Liver (tissue), 9 donors: ENCODE data around the gene DHRS2. TPM values are rescaled to one million over a fixed set of nuclear protein-coding genes. Genes with fewer than 3 reads are reported as not detected.

ENCODE experiments used
- DNase-seq: peaks from one replicate; pipeline ENCODE4 v3.0.0-alpha.2; 2017; ENCODE audit warnings: low spot score
- H3K27ac ChIP-seq, 2 donors: one replicate each; pipeline ENCODE4 v1.7.0; 2013; ENCODE audit warnings: inconsistent platforms in 2 of 2, low read length in 2 of 2, control low read depth in 1 of 2, low read depth in 1 of 2, mild to moderate bottlenecking in 1 of 2
- H3K27me3 ChIP-seq, 4 donors: one replicate each; pipeline versions ENCODE4 v1.6.1 to v1.7.0; 2013; ENCODE audit warnings: low read length in 3 of 4, inconsistent platforms in 1 of 4, mild to moderate bottlenecking in 1 of 4, moderate library complexity in 1 of 4; ENCODE audit not compliant: control insufficient read depth in 4 of 4, insufficient read depth in 4 of 4
- H3K36me3 ChIP-seq, 4 donors: one replicate each; pipeline versions ENCODE4 v1.6.1 to v1.7.0; 2013; ENCODE audit warnings: low read length in 3 of 4, mild to moderate bottlenecking in 3 of 4, low read depth in 1 of 4, moderate library complexity in 1 of 4; ENCODE audit not compliant: control insufficient read depth in 4 of 4, insufficient read depth in 3 of 4
- H3K4me1 ChIP-seq, 4 donors: one replicate each; pipeline versions ENCODE4 v1.6.1 to v1.7.0; 2013; ENCODE audit warnings: low read length in 3 of 4, mild to moderate bottlenecking in 3 of 4, moderate library complexity in 1 of 4; ENCODE audit not compliant: control insufficient read depth in 4 of 4, insufficient read depth in 4 of 4
- H3K4me3 ChIP-seq, 3 donors: one replicate each; pipeline versions ENCODE4 v1.6.1 to v1.7.0; 2013; ENCODE audit warnings: low read length in 3 of 3, control low read depth in 1 of 3, low read depth in 1 of 3, mild to moderate bottlenecking in 1 of 3
- H3K9ac ChIP-seq, 2 donors: one replicate each; pipeline ENCODE4 v1.7.0; 2013; ENCODE audit warnings: low read length in 2 of 2, mild to moderate bottlenecking in 2 of 2, moderate library complexity in 2 of 2, control low read depth in 1 of 2, low read depth in 1 of 2
- H3K9me3 ChIP-seq, 4 donors: one replicate each; pipeline versions ENCODE4 v1.6.1 to v1.7.0; 2013; ENCODE audit warnings: low read length in 3 of 4; ENCODE audit not compliant: control insufficient read depth in 4 of 4
- CTCF ChIP-seq: fragments of 150-350 bp; IDR thresholded peaks from 2 replicates; pipeline ENCODE4 v1.5.1; 2017; ENCODE audit warnings: improper control_type of control experiment, low read depth, low read length; ENCODE audit not compliant: missing input control
- FOXA1 ChIP-seq: IDR thresholded peaks from 2 replicates; pipeline ENCODE4 v1.6.1; 2016; ENCODE audit warnings: antibody characterized with exemption
- FOXA2 ChIP-seq: IDR thresholded peaks from 2 replicates; pipeline ENCODE4 v1.6.1; 2016; ENCODE audit warnings: antibody characterized with exemption
- HNF4A ChIP-seq, 2 donors: conservative IDR thresholded peaks; 2 replicates each; pipeline ENCODE4 v1.6.1; 2016; ENCODE audit warnings: antibody characterized with exemption in 2 of 2, mild to moderate bottlenecking in 2 of 2
- HNF4G ChIP-seq: IDR thresholded peaks from 2 replicates; pipeline ENCODE4 v1.6.1; 2016; ENCODE audit warnings: antibody characterized with exemption
- MAX ChIP-seq: IDR thresholded peaks from 2 replicates; pipeline ENCODE4 v1.6.1; 2016; ENCODE audit warnings: antibody characterized with exemption
- RAD21 ChIP-seq, 2 donors: IDR thresholded peaks; 2 replicates each; pipeline ENCODE4 v1.6.1; 2016; ENCODE audit warnings: antibody characterized with exemption in 2 of 2, mild to moderate bottlenecking in 2 of 2
- REST ChIP-seq: IDR thresholded peaks from 2 replicates; pipeline ENCODE4 v1.6.1; 2016; ENCODE audit warnings: antibody characterized with exemption, mild to moderate bottlenecking
- RXRA ChIP-seq, 2 donors: IDR thresholded peaks; 2 replicates each; pipeline ENCODE4 v1.6.1; 2017 to 2018; ENCODE audit warnings: antibody characterized with exemption in 2 of 2, mild to moderate bottlenecking in 1 of 2
- TAF1 ChIP-seq: conservative IDR thresholded peaks from 2 replicates; pipeline ENCODE4 v1.6.1; 2016; ENCODE audit warnings: antibody characterized with exemption, mild to moderate bottlenecking
- YY1 ChIP-seq: IDR thresholded peaks from 2 replicates; pipeline ENCODE4 v1.6.1; 2016; ENCODE audit warnings: antibody characterized with exemption, mild to moderate bottlenecking
- ZBTB33 ChIP-seq: IDR thresholded peaks from 2 replicates; pipeline ENCODE4 v1.6.1; 2016; ENCODE audit warnings: antibody characterized with exemption
- WGBS: extraction: QIAGEN DNeasy Blood & Tissue Kit; methylation state at CpG from one replicate; pipeline ENCODE4 v1.1.7; 2013; 5-methylcytosine and 5-hydroxymethylcytosine counted together
- polyA plus RNA-seq, 2 donors: library from polyadenylated mRNA; stranded (reverse) in 1 of 2; unstranded in 1 of 2; fragments of 200-250 nt in 1 of 2; fragments of >200 nt in 1 of 2; fragmentation: Nextera tagmentation in 1 of 2; extraction: Ambion mirVana in 1 of 2; gene quantifications; one replicate each; pipeline versions ENCODE4 v1.2.1 to v1.2.3, GENCODE V29; 2013 to 2015
- total RNA-seq, 2 donors: library from RNA; depleted of rRNA; stranded (reverse); fragments of >200 nt; gene quantifications; one replicate each; pipeline ENCODE4 v1.2.3, GENCODE V29; 2014
- donor health status: healthy.
- donor health status: healthy.
- donor health status: healthy.
- donor health status: healthy.
- donor health status: healthy.

The DHRS2 gene
- total and polyA plus RNA-seq, 4 donors = 0.33 to 1.0 (median 0.62) TPM

GRCh38 chr14:23621204-23621931 lies 14.8 kb upstream of the DHRS2 start:
- H3K27ac ChIP-seq = no peak overlapping the region
- WGBS = 44% methylated on average over 6 of the region's 6 CpGs
- peaks cover 0 to 17% (median 10%) of the 10 kb centered on the region in 4 donors for H3K4me1 ChIP-seq
- TF ChIP-seq MAX (no peak), HNF4A (conservative IDR thresholded peaks at IDR 0.05) (peak; percentile 48 to 52)
- peaks cover 0 to 3% (median 0%) of the 10 kb centered on the region in 4 donors for H3K9me3 ChIP-seq
- H3K27me3 ChIP-seq = no peaks in the 10 kb centered on the region
- no peaks in the 10 kb centered on the region for H3K36me3 ChIP-seq
- H3K9ac ChIP-seq = no peak overlapping the region
- H3K4me3 ChIP-seq = no peak overlapping the region
- DNase-seq = no peak

GRCh38 chr14:23621932-23622730 lies 14.0 kb upstream of the DHRS2 start:
- peaks cover 0 to 3% (median 0%) of the 10 kb centered on the region in 4 donors for H3K9me3 ChIP-seq
- H3K4me3 ChIP-seq = no peak overlapping the region
- no peaks in the 10 kb centered on the region for H3K36me3 ChIP-seq
- 89% methylated on average over 4 of the region's 4 CpGs for WGBS
- H3K4me1 ChIP-seq = peaks cover 0 to 17% (median 10%) of the 10 kb centered on the region in 4 donors
- TF ChIP-seq FOXA1 (no peak), CTCF (no peak), HNF4G (no peak), REST (no peak), RXRA (IDR thresholded peaks at IDR 0.05) (no peak), FOXA2 (no peak), HNF4A (conservative IDR thresholded peaks at IDR 0.05) (no peak), YY1 (no peak), RAD21 (IDR thresholded peaks at IDR 0.05) (no peak), TAF1 (no peak), ZBTB33 (no peak)
- no peak for DNase-seq
- no peak overlapping the region for H3K27ac ChIP-seq
- no peak overlapping the region for H3K9ac ChIP-seq
- no peaks in the 10 kb centered on the region for H3K27me3 ChIP-seq
